ENCODE measurements around the gene PRKAR1B. TPM values are rescaled to one million over a fixed set of nuclear protein-coding genes. Genes with fewer than 3 reads are reported as not detected.

The PRKAR1B gene
- 10 to 100 TPM in 3 of 4 donors, 1 to 10 TPM in 1; 9.7 to 26.6 (median 10.9) TPM for total RNA-seq
- polyA plus RNA-seq, result 10 to 100 TPM in 2 of 3 donors, 1 to 10 TPM in 1; 9.5 to 20.4 (median 12.6) TPM

GRCh38 chr7:727104-727805, at the start of gene PRKAR1B:
PRKAR1B (minus strand) TSS chr7:727281; CDS start chr7:711505, 15,776 bp downstream.
- Histone ChIP-seq H3K9me3 (no peaks in the 10 kb centered on the region), H3K27ac (peak within 1 kb of the TSS; percentile 62 to 84 (median 72)), H3K36me3 (peaks cover 0 to 23% (median 4%) of the 10 kb centered on the region in 4 donors), H3K4me1 (peaks cover 0 to 27% (median 22%) of the 10 kb centered on the region in 4 donors), H3K4me3 (peak within 1 kb of the TSS; percentile 29 to 98 (median 96)), H3K27me3 (no peaks in the 10 kb centered on the region)
- peak; percentile 58 for DNase-seq
- intact Hi-C loops (cut with DNase I), result loop anchor here (5.0 kb wide), 1 partner anchor 60 kb away; no protein-coding TSS in a partner anchor
- TF ChIP-seq EP300 (IDR thresholded peaks at IDR 0.05) (no peak), POLR2A (IDR thresholded peaks at IDR 0.05) (no peak), POLR2AphosphoS5 (IDR thresholded peaks at IDR 0.05) (no peak), CTCF (IDR thresholded peaks at IDR 0.05) (no peak)
- 1% methylated on average over 66 of the region's 66 CpGs for WGBS, 2 donors

GRCh38 chr7:776381-776780, 49.3 kb upstream of the PRKAR1B start:
- H3K27me3 ChIP-seq, result no peaks in the 10 kb centered on the region
- TF ChIP-seq POLR2AphosphoS5 (IDR thresholded peaks at IDR 0.05), result no peak
- no peak for TF ChIP-seq EP300 (IDR thresholded peaks at IDR 0.05)
- no peak for TF ChIP-seq CTCF (IDR thresholded peaks at IDR 0.05)
- TF ChIP-seq POLR2A (IDR thresholded peaks at IDR 0.05), result no peak
- DNase-seq, result no peak
- no peak overlapping the region for H3K27ac ChIP-seq
- no peak overlapping the region for H3K4me3 ChIP-seq
- intact Hi-C loops (cut with DNase I), result no loop called here
- no peaks in the 10 kb centered on the region for H3K9me3 ChIP-seq
- peaks cover 0 to 37% (median 34%) of the 10 kb centered on the region in 4 donors for H3K4me1 ChIP-seq
- WGBS, 2 donors, result 94% methylated on average over 10 of the region's 10 CpGs
- H3K36me3 ChIP-seq, result peaks cover 0 to 49% (median 8%) of the 10 kb centered on the region in 4 donors

- Histone ChIP-seq H3K36me3 (peaks cover 0 to 45% (median 7%) of the 10 kb centered on the region in 4 donors), H3K4me1 (peaks cover 4 to 40% (median 38%) of the 10 kb centered on the region in 4 donors), H3K4me3 (no peak overlapping the region), H3K27me3 (no peaks in the 10 kb centered on the region), H3K9me3 (no peaks in the 10 kb centered on the region), H3K27ac (no peak overlapping the region)
- 67 to 70% methylated on average over 65 of the region's 65 CpGs for WGBS, 2 donors
- no peak for DNase-seq
- TF ChIP-seq CTCF (IDR thresholded peaks at IDR 0.05) (peak; percentile 87 to 98 (median 91)), EP300 (IDR thresholded peaks at IDR 0.05) (no peak)
- intact Hi-C loops (cut with DNase I), result loop anchor here (1.0 kb wide), 1 partner anchor 452 kb away; no protein-coding TSS in a partner anchor
These were observed 47.4 kb upstream of the PRKAR1B start for GRCh38 chr7:774161-775109.

GRCh38 chr7:773622-773915, 46.5 kb upstream of the PRKAR1B start:
- peaks cover 4 to 37% (median 30%) of the 10 kb centered on the region in 4 donors for H3K4me1 ChIP-seq
- peaks cover 0 to 43% (median 7%) of the 10 kb centered on the region in 4 donors for H3K36me3 ChIP-seq
- no peaks in the 10 kb centered on the region for H3K27me3 ChIP-seq
- H3K9me3 ChIP-seq, result no peaks in the 10 kb centered on the region
- TF ChIP-seq POLR2AphosphoS5 (IDR thresholded peaks at IDR 0.05), result no peak
- no peak for TF ChIP-seq POLR2A (IDR thresholded peaks at IDR 0.05)
- no peak for TF ChIP-seq CTCF (IDR thresholded peaks at IDR 0.05)
- no peak for TF ChIP-seq EP300 (IDR thresholded peaks at IDR 0.05)
- H3K27ac ChIP-seq, result no peak overlapping the region
- H3K4me3 ChIP-seq, result no peak overlapping the region
- WGBS, 2 donors, result 96 to 97% methylated on average over 12 of the region's 12 CpGs
- intact Hi-C loops (cut with DNase I), result loop anchor here (1.0 kb wide), 1 partner anchor 109 kb away; no protein-coding TSS in a partner anchor
- DNase-seq, result no peak

Data from sigmoid colon (tissue), 7 donors.